ENCODE measurements around the gene TM9SF1. TPM values are rescaled to one million over a fixed set of nuclear protein-coding genes. Genes with fewer than 3 reads are reported as not detected.
"Not testable (repeated sequence)": the region's sequence is repeated elsewhere in the genome, so short reads cannot be mapped to it uniquely, and the experiment has no call there.

Gene TM9SF1
- total RNA-seq, 1 donor from 2014 or later = 30.5 TPM

GRCh38 chr14:24204163-24205146 is 9.2 kb upstream of the TM9SF1 start:
- Histone ChIP-seq H3K4me1 (no peaks in the 10 kb centered on the region), H3K9me3 (ENCODE audit: low read depth) (no peaks in the 10 kb centered on the region), H3K79me2 (ENCODE audit: low read depth) (no peaks in the 10 kb centered on the region), H3K36me3 (peaks cover 5% of the 10 kb centered on the region), H3K4me2 (no peak overlapping the region), H3K9ac (no peak overlapping the region), H3K27ac (no peak overlapping the region), H2AFZ (replicated peaks) (no peak overlapping the region), H3K4me3 (no peak overlapping the region), H3F3A (ENCODE audit: low read depth) (no peaks in the 10 kb centered on the region), H4K20me1 (ENCODE audit: low read depth) (no peaks in the 10 kb centered on the region), H3K27me3 (no peaks in the 10 kb centered on the region)
- TF ChIP-seq EZH2 (IDR thresholded peaks at IDR 0.05) = no peak
- TF ChIP-seq CTCF (IDR thresholded peaks at IDR 0.05) = no peak
- no peak for TF ChIP-seq EZH2phosphoT487 (IDR thresholded peaks at IDR 0.05)
- peaks cover 2% of the 10 kb centered on the region for H3K27me3 Mint-ChIP-seq (ENCODE audit: insufficient read depth, low read depth)
- H3K36me3 Mint-ChIP-seq = peaks cover 36% of the 10 kb centered on the region
- no peak for DNase-seq (ENCODE audit: low spot score)
- no peaks in the 10 kb centered on the region for H3K4me1 Mint-ChIP-seq
- no peaks in the 10 kb centered on the region for H3K9me3 Mint-ChIP-seq
- no peak overlapping the region for H3K4me3 Mint-ChIP-seq
- no peak overlapping the region for H3K27ac Mint-ChIP-seq

- H3K4me2 ChIP-seq; H3K36me3 ChIP-seq; H3K27ac ChIP-seq; H3K4me3 Mint-ChIP-seq; H3K4me1 ChIP-seq; H3F3A ChIP-seq (ENCODE audit: low read depth); H3K9ac ChIP-seq; H3K27me3 ChIP-seq; H3K4me3 ChIP-seq; H3K27ac Mint-ChIP-seq; H3K4me1 Mint-ChIP-seq; H3K9me3 ChIP-seq (ENCODE audit: low read depth); DNase-seq (ENCODE audit: low spot score); H2AFZ ChIP-seq (replicated peaks); H3K79me2 ChIP-seq (ENCODE audit: low read depth); H3K9me3 Mint-ChIP-seq; H4K20me1 ChIP-seq (ENCODE audit: low read depth); H3K27me3 Mint-ChIP-seq (ENCODE audit: insufficient read depth, low read depth): not testable (repeated sequence)
- H3K36me3 Mint-ChIP-seq = peaks cover 36% of the 10 kb centered on the region
These were observed 8.1 kb upstream of the TM9SF1 start for GRCh38 chr14:24203249-24203886.

GRCh38 chr14:24202538-24202937 is 7.3 kb upstream of the TM9SF1 start:
- H3K36me3 Mint-ChIP-seq = peaks cover 34% of the 10 kb centered on the region
- H3F3A ChIP-seq (ENCODE audit: low read depth); H3K4me2 ChIP-seq; H3K27me3 Mint-ChIP-seq (ENCODE audit: insufficient read depth, low read depth); H2AFZ ChIP-seq (replicated peaks); DNase-seq (ENCODE audit: low spot score); H3K4me1 Mint-ChIP-seq; H3K79me2 ChIP-seq (ENCODE audit: low read depth); H3K4me3 ChIP-seq; H3K4me3 Mint-ChIP-seq; H3K27ac ChIP-seq; H4K20me1 ChIP-seq (ENCODE audit: low read depth); H3K9me3 ChIP-seq (ENCODE audit: low read depth); H3K9ac ChIP-seq; H3K36me3 ChIP-seq; H3K27me3 ChIP-seq; H3K4me1 ChIP-seq; H3K27ac Mint-ChIP-seq; H3K9me3 Mint-ChIP-seq: not testable (repeated sequence)

GRCh38 chr14:24198814-24199524 is 3.7 kb upstream of the TM9SF1 start:
- Mint-ChIP-seq H3K4me1 (peaks cover 20% of the 10 kb centered on the region), H3K9me3 (no peaks in the 10 kb centered on the region), H3K36me3 (peaks cover 23% of the 10 kb centered on the region), H3K27ac (no peak overlapping the region), H3K27me3 (ENCODE audit: insufficient read depth, low read depth) (peaks cover 6% of the 10 kb centered on the region), H3K4me3 (no peak overlapping the region)
- peaks cover 14% of the 10 kb centered on the region for H3K79me2 ChIP-seq (ENCODE audit: low read depth)
- H3K9me3 ChIP-seq (ENCODE audit: low read depth) = no peaks in the 10 kb centered on the region
- DNase-seq (ENCODE audit: low spot score) = no peak
- H3K27ac ChIP-seq = no peak overlapping the region
- no peak for TF ChIP-seq CTCF (IDR thresholded peaks at IDR 0.05)
- TF ChIP-seq EZH2 (IDR thresholded peaks at IDR 0.05) = no peak
- TF ChIP-seq EZH2phosphoT487 (IDR thresholded peaks at IDR 0.05) = no peak
- no peak overlapping the region for H3K9ac ChIP-seq
- H3K4me1 ChIP-seq = peaks cover 6% of the 10 kb centered on the region
- no peak overlapping the region for H2AFZ ChIP-seq (replicated peaks)
- peaks cover 27% of the 10 kb centered on the region for H3F3A ChIP-seq (ENCODE audit: low read depth)
- H3K4me2 ChIP-seq = no peak overlapping the region
- peaks cover 5% of the 10 kb centered on the region for H3K36me3 ChIP-seq
- no peaks in the 10 kb centered on the region for H3K27me3 ChIP-seq
- no peaks in the 10 kb centered on the region for H4K20me1 ChIP-seq (ENCODE audit: low read depth)
- H3K4me3 ChIP-seq = no peak overlapping the region
